ENCODE measurements around the gene LENEP. TPM values are rescaled to one million over a fixed set of nuclear protein-coding genes. Genes with fewer than 3 reads are reported as not detected.

The LENEP gene
- total RNA-seq, 2 experiments from 2014 or later = 1.1 to 1.9 TPM

GRCh38 chr1:154999571-155000410 lies 6.4 kb downstream of the LENEP start:
- peaks cover 44% of the 10 kb centered on the region for H3K4me1 Mint-ChIP-seq
- no peaks in the 10 kb centered on the region for H3K9me3 Mint-ChIP-seq
- ATAC-seq (ENCODE audit: low read depth) (no peak), DNase-seq (no peak)
- POLR2A ChIA-PET = interaction anchor here (1.3 to 3.8 kb wide), 7 partner anchors 12 to 51 kb away, joined by 3 to 30 read pairs (median 10); partner anchors contain the start of genes ADAM15, CKS1B, FLAD1 and PBXIP1
- H3K27me3 Mint-ChIP-seq = no peaks in the 10 kb centered on the region
- H3K36me3 Mint-ChIP-seq = no peaks in the 10 kb centered on the region
- H3K27ac Mint-ChIP-seq = peak overlapping the region; percentile 90
- peak overlapping the region; percentile 99 for H3K4me3 Mint-ChIP-seq

GRCh38 chr1:155000411-155000725 lies 7.0 kb downstream of the LENEP start:
- no peak for DNase-seq
- Mint-ChIP-seq H3K27me3 (no peaks in the 10 kb centered on the region), H3K4me3 (peak overlapping the region; percentile 99), H3K4me1 (peaks cover 43% of the 10 kb centered on the region), H3K9me3 (no peaks in the 10 kb centered on the region), H3K27ac (peak overlapping the region; percentile 90), H3K36me3 (no peaks in the 10 kb centered on the region)
- ATAC-seq (ENCODE audit: low read depth) = no peak
- POLR2A ChIA-PET = interaction anchor here (1.3 to 3.8 kb wide), 7 partner anchors 11 to 51 kb away, joined by 3 to 30 read pairs (median 10); partner anchors contain the start of genes ADAM15, CKS1B, FLAD1 and PBXIP1

GRCh38 chr1:155000726-155001424 lies 7.5 kb downstream of the LENEP start:
- H3K27me3 Mint-ChIP-seq = no peaks in the 10 kb centered on the region
- POLR2A ChIA-PET = interaction anchor here (0.7 to 3.8 kb wide), 12 partner anchors 10 to 64 kb away, joined by 3 to 30 read pairs (median 6); partner anchors contain the start of genes ADAM15, CKS1B, FLAD1 and PBXIP1
- H3K9me3 Mint-ChIP-seq = no peaks in the 10 kb centered on the region
- peaks cover 45% of the 10 kb centered on the region for H3K4me1 Mint-ChIP-seq
- ATAC-seq (ENCODE audit: low read depth) = peak; percentile 52
- H3K27ac Mint-ChIP-seq = peak overlapping the region; percentile 88
- no peaks in the 10 kb centered on the region for H3K36me3 Mint-ChIP-seq
- DNase-seq = peak; percentile 90
- H3K4me3 Mint-ChIP-seq = peak overlapping the region; percentile 99

- Mint-ChIP-seq H3K4me3 (peak overlapping the region; percentile 99), H3K9me3 (no peaks in the 10 kb centered on the region)
- POLR2A ChIA-PET = interaction anchor here (0.7 to 3.8 kb wide), 7 partner anchors 9 to 65 kb away, joined by 3 to 22 read pairs (median 4); partner anchors contain the start of genes PBXIP1 and PMVK
Observed at GRCh38 chr1:155001425-155001674, 8.0 kb downstream of the LENEP start.

GRCh38 chr1:155001675-155002463 lies 8.5 kb downstream of the LENEP start:
- no peaks in the 10 kb centered on the region for H3K27me3 Mint-ChIP-seq
- peak; percentile 96 for DNase-seq
- peaks cover 52% of the 10 kb centered on the region for H3K4me1 Mint-ChIP-seq
- H3K4me3 Mint-ChIP-seq = peak overlapping the region; percentile 99
- POLR2A ChIA-PET = interaction anchor here (0.7 to 3.8 kb wide), 8 partner anchors 9 to 65 kb away, joined by 3 to 22 read pairs (median 4); partner anchors contain the start of genes PBXIP1, PMVK and PYGO2
- no peaks in the 10 kb centered on the region for H3K36me3 Mint-ChIP-seq
- peak overlapping the region; percentile 99 for H3K27ac Mint-ChIP-seq
- no peaks in the 10 kb centered on the region for H3K9me3 Mint-ChIP-seq
- ATAC-seq (ENCODE audit: low read depth) = peak; percentile 68

More at GRCh38 chr1:155001425-155001674, 8.0 kb downstream of the LENEP start:
- DNase-seq (no peak), ATAC-seq (ENCODE audit: low read depth) (no peak)
- no peaks in the 10 kb centered on the region for H3K36me3 Mint-ChIP-seq
- H3K27ac Mint-ChIP-seq = peak overlapping the region; percentile 88
- H3K4me1 Mint-ChIP-seq = peaks cover 47% of the 10 kb centered on the region
- no peaks in the 10 kb centered on the region for H3K27me3 Mint-ChIP-seq

GRCh38 chr1:155002464-155003226 lies 9.3 kb downstream of the LENEP start, which contains the start of gene ZBTB7B:
Gene ZBTB7B (plus strand): TSS chr1:155002802. CDS start chr1:155014661, 11,859 bp downstream.
- H3K9me3 Mint-ChIP-seq = no peaks in the 10 kb centered on the region
- POLR2A ChIA-PET = interaction anchor here (1.2 to 1.3 kb wide), 3 partner anchors 29 to 256 kb away, joined by 3 to 8 read pairs (median 3); partner anchors contain the start of gene PYGO2
- peak within 1 kb of the TSS; percentile 99 for H3K4me3 Mint-ChIP-seq
- no peaks in the 10 kb centered on the region for H3K36me3 Mint-ChIP-seq
- ATAC-seq (ENCODE audit: low read depth) = no peak
- H3K4me1 Mint-ChIP-seq = peaks cover 49% of the 10 kb centered on the region
- H3K27me3 Mint-ChIP-seq = no peaks in the 10 kb centered on the region
- no peak for DNase-seq
- H3K27ac Mint-ChIP-seq = peak within 1 kb of the TSS; percentile 99

GRCh38 chr1:155003227-155003765 lies 9.9 kb downstream of the LENEP start:
- ATAC-seq (ENCODE audit: low read depth) = no peak
- POLR2A ChIA-PET = interaction anchor here (1.1 to 1.5 kb wide), 5 partner anchors 9 to 255 kb away, joined by 3 to 4 read pairs (median 3); partner anchors contain the start of genes FLAD1 and PYGO2
- DNase-seq = no peak
- Mint-ChIP-seq H3K27me3 (no peaks in the 10 kb centered on the region), H3K4me1 (peaks cover 44% of the 10 kb centered on the region), H3K27ac (peak overlapping the region; percentile 91), H3K36me3 (no peaks in the 10 kb centered on the region), H3K9me3 (no peaks in the 10 kb centered on the region), H3K4me3 (peak overlapping the region; percentile 97)

- peak overlapping the region; percentile 91 for H3K27ac Mint-ChIP-seq
- ATAC-seq (ENCODE audit: low read depth) = no peak
- H3K36me3 Mint-ChIP-seq = no peaks in the 10 kb centered on the region
- POLR2A ChIA-PET = interaction anchor here (1.1 to 1.5 kb wide), 4 partner anchors 8 to 255 kb away, joined by 3 to 4 read pairs (median 4); partner anchors contain the start of gene FLAD1
- DNase-seq = no peak
- no peaks in the 10 kb centered on the region for H3K27me3 Mint-ChIP-seq
- peaks cover 44% of the 10 kb centered on the region for H3K4me1 Mint-ChIP-seq
- no peaks in the 10 kb centered on the region for H3K9me3 Mint-ChIP-seq
- peak overlapping the region; percentile 97 for H3K4me3 Mint-ChIP-seq
Observed at GRCh38 chr1:155003766-155004351, 10.5 kb downstream of the LENEP start.

GRCh38 chr1:155004352-155005075 lies 11.1 kb downstream of the LENEP start:
- Mint-ChIP-seq H3K9me3 (no peaks in the 10 kb centered on the region), H3K27me3 (no peaks in the 10 kb centered on the region), H3K4me3 (peak overlapping the region; percentile 97), H3K36me3 (no peaks in the 10 kb centered on the region), H3K4me1 (peaks cover 43% of the 10 kb centered on the region), H3K27ac (peak overlapping the region; percentile 80)
- POLR2A ChIA-PET = interaction anchor here (1.1 to 1.5 kb wide), 3 partner anchors 8 to 21 kb away, joined by 3 to 4 read pairs (median 4); partner anchors contain the start of gene FLAD1
- no peak for DNase-seq
- ATAC-seq (ENCODE audit: low read depth) = no peak

GRCh38 chr1:155005076-155006011 lies 12.0 kb downstream of the LENEP start:
- Mint-ChIP-seq H3K4me1 (peaks cover 45% of the 10 kb centered on the region), H3K36me3 (no peaks in the 10 kb centered on the region), H3K27ac (peak overlapping the region; percentile 97), H3K27me3 (no peaks in the 10 kb centered on the region), H3K9me3 (no peaks in the 10 kb centered on the region), H3K4me3 (peak overlapping the region; percentile 39)
- POLR2A ChIA-PET = interaction anchor here (0.7 to 1.5 kb wide), 2 partner anchors 10 to 22 kb away, joined by 3 to 6 read pairs; partner anchors contain the start of gene FLAD1
- ATAC-seq (ENCODE audit: low read depth) = no peak
- no peak for DNase-seq
